ENCODE measurements around the gene KCNAB1. TPM values are rescaled to one million over a fixed set of nuclear protein-coding genes. Genes with fewer than 3 reads are reported as not detected.
"Not testable (repeated sequence)": the region's sequence is repeated elsewhere in the genome, so short reads cannot be mapped to it uniquely, and the experiment has no call there.

The KCNAB1 gene
- total RNA-seq, 1 donor from 2014 or later: under 0.01 TPM

DNA sequence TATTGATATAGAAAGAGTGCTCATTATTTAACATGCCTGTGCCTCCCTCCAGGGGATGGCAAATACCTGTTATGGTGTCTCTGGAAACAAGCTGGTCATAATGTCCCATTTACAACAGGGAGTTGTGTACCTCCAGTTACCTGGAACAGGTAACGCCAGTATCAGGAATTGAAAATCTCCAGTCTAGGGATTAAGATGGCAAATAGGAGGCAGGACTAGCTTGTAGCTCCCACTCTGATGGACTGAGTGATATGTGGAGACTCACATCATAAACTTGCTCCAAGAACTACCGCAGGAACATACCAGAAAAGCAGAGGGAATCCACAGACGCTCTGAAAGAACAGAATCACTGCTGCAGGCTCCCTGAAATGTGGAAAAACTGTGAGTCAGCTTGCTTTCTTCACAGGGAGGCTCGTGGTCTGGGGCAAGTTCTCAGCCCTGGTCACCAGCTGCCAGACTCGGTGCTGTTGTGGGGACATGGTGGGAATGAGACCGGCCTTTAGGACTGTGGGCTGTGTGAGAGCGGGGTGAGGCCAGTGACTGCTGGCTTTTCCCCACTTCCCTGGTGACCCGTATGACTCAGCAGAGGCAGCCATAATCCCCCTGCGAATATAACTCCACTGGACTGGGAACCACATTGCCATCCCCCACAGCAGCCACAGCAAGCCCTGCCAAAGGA, 97.4 kb downstream of the KCNAB1 start:
- DNase-seq (ENCODE audit: low read depth in 2 of 2): no peak

DNA sequence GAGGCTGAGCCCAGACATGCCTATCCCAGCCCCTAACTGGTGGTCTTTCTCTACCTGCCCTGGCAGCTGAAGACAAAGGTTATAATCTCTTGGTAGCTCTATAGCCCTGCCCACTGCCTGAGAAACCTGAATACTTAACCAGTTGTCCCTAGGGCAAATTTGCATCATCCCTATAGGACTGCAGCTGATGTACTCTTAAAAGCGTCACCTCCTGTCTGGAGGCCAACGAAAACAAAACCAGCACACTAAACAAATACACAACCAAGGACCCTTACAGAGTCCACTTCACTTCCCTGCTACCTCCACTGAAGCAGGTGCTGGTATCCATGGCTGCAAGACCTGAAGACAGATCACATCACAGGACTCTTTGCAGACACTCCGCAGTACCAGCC, 98.0 kb downstream of the KCNAB1 start:
- DNase-seq (ENCODE audit: low read depth in 2 of 2): peak in 1 of 2 donors; percentile 48

DNA sequence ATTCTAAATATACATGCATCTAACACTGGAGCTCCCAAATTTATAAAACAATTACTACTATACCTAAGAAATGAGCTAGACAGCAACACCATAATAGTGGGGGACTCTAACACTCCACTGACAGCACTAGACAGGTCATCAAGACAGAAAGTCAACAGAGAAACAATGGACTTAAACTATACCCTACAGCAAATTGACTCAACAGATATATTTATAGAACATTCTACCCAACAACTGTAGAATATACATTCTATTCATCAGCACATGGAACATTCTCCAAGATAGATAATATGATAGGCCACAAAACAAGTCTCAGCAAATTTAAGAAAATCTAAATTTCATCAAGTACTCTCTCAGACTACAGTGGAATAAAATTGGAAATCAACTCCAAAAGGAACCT, 102.0 kb downstream of the KCNAB1 start:
- not testable (repeated sequence) for DNase-seq (ENCODE audit: low read depth in 2 of 2)

DNA sequence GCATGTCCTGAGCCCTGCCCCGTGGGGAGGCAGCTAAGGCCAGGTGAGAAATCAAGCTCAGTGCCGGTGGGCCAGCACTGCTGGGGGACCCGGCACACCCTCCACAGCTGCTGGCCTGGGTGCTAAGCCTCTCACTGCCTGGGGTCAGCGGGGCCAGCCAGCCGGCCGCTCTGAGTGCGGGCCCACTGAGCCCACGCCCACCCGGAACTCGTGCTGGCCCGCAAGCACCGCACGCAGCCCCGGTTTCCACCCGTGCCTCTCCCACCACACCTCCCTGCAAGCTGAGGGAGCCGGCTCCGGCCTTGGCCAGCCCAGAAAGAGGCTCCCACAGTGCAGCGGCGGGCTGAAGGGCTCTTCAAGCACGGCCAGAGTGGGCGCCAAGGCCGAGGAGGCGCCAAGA, 103.7 kb downstream of the KCNAB1 start:
- DNase-seq (ENCODE audit: low read depth in 2 of 2): not testable (repeated sequence)

DNA sequence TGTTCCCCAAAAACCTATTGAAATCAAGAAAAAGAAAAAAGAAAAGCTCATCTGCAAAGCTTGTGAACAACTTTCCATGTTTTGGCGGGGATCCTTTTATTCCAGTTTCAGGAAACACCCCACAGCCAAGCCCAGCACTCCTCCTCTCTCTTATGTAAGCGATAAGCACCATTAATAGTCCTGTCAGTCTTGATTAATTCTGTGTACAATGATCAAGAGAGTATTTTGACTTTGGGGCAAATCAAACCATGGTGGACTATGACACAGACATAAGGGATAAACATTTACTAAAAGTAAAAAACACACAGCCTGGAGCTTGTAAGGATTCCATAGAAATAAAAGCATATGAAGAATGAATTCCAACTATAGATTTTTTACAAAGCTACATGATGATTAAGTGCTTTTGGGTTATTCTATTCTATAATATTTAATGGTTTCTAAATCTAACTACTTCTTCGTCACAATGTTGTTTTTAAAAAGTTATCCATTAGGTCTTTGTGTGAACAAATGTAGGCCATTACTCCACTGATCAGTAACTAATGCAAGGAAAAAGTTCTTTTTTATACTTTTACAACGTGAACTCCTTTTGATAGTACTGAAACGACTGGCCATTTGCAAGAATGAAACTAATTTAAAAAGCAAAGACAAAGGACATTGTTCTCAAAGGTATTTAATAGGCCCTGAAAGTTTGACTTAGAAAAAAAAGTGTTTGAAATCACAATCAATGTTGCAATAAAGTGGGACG, 106.5 kb downstream of the KCNAB1 start:
- DNase-seq (ENCODE audit: low read depth in 2 of 2): no peak

DNA sequence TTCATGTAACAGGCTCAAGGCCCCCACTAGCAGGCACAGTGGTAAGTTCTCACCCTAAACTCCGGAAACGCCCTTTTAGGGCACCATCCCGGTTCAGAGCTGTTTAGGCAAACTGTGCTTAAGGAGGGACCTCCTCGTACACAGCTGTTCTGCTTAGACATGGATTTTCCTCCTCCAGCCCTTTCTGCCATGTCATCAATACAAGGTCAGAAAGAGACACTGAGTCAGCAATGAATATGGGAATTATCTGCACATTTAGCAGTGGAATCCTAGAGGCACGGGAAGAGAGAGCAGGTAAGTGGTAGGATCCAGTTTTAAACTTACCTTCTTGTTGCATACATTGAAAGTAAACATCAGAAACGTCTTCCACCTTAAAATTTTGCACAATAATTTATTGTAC, 107.3 kb downstream of the KCNAB1 start:
- no peak for DNase-seq (ENCODE audit: low read depth in 2 of 2)

DNA sequence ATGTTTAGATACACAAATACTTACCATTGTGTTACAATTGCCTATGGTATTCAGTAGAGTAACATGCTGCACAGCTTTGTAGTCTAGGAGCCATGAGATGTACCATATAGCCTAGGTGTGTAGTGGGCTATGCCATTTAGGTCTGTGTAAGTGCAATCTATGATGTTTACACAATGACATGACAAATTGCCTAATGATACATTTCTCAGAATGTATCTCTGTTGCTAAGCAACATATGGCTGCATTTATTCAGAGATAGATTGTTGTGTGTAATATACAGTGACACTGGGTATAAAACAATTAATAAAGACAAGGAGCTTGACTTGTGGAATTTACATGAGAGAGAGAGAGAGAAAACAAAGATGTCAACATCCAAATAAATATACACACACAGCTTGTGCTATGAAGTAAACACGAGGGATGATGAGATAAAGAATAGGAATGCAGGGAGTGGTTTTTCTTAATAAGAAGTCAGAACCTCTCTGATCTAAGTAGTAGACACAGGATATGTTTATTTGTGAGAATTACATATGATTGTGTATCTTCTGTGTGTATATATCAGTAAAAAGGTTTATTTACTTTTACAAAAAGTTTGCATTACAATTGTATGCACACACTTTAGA, 110.0 kb downstream of the KCNAB1 start:
- DNase-seq (ENCODE audit: low read depth in 2 of 2): no peak

DNA sequence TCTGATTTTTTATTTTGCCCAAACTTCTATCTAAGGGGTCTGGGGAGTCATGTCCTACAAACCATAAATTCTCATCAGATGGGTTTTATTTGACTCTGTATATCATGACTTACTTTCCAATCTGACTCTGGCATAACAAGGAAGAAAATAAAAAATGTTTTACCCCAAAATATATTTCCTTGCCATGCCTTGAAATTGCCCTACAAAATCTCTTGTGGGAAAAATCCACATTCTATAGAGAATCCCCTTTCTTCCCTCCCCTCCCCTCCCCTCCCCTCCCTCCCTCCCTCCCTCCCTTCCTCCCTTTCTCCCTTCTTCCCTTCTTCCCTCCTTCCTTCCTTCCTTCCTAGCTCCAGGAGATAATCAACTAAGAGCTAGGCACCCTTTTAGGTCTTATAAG, 110.8 kb downstream of the KCNAB1 start:
- not testable (repeated sequence) for DNase-seq (ENCODE audit: low read depth in 2 of 2)

DNA sequence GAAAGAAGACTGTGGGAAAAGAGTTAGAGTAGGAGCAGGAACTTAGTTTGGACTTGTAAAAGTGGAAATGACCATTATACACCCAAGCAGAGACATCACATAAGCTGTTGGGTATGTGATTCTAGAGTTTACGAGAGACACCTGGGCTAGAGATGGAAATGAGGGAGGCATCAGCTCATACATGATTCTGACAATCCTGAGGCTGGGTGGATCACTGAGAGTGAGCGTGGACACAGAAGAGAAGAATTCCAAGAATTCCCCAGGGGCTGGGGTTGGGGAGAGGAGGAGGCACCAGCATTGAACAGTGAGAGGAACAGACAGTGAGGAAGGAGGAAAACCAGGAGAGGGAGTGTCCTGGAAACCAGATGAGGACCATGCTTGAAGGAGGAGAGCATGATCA, 113.5 kb downstream of the KCNAB1 start:
- DNase-seq (ENCODE audit: low read depth in 2 of 2): no peak

DNA sequence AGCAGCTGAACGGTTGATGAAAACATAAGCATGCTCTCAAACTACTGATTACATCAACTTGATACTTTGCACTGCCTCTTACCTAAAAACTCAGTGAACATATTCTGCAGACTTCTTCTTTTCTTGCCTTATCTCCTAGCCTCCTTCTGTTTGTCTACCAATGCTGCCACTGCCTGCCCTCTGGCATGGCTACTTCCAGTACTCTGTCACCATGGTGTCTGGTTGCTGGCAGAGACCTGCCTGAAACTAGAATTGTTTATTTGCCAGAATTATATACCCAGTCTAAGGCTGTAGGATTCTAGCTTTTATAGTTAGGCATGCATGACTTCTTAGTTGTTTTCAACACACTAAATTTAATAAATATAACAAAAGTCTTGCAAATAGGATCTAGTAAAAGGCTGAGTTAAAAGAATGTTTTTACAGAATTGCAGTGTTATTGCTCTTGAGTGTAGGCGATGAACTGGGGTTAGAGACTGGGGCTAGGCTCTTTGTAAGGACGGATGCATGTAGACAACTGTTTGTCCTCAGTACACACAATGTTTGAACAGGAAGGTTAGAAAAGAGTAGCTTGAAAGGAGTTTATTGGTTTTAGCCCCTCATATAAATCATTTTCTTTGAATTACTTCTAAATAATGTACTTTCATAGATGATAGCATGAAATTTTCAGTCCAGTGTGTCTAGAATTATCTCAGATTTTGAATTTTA, 116.3 kb downstream of the KCNAB1 start:
- no peak for DNase-seq (ENCODE audit: low read depth in 2 of 2)

DNA sequence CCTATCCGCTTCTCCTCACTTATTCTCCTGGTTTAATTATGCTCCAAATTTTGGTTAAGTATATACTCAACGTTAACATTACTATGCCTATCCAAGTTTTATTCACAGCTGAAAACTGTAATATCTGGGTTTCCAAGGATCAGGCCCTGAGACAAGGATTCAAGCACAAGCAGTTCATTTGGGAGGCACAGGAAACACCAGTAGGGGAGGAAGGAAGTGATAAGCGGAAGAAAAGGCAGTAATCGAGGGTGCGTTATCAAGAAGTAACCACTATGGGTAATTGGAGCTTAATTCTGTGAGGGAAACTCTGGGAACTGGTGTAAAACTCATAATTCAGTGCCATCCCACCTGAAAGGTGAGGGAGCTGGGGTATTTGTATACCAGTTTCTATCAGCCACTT, 120.3 kb downstream of the KCNAB1 start:
- no peak for DNase-seq (ENCODE audit: low read depth in 2 of 2)

DNA sequence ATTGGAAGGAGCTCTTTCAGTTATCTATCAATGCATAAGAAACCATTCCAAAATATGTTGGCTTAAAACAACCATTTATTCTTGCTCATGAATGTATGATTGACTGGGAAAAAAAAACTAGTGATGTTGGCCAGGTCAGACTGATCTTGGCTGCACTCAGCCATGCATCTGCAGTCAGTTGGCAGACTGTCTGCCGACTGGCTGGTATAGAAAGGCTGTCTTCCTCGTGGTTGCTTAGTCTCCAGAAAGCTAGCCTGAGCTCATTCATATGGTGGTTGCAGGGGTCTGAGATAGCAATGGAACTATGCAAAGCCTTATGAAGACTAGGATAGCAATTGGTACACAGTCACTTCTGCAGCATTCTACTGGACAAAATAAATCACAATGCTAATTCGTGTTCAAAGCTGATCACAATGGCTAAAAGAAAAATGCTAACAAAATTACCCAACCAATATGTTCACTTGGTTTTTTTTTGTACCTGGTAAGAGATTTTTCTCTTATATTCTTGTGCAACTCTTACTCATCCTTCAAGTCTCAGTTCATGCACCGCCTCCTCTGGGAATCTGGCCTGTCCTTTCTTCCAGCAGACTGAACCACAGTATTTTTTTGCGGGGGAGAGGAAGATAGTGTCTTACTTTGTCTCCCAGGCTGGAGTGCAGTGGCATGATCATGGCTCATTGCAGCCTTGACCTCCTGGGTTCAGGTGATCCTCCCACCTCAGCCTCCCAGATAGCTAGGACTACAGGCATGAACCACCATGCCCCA, 126.8 kb downstream of the KCNAB1 start:
- DNase-seq (ENCODE audit: low read depth in 2 of 2): no peak

DNA sequence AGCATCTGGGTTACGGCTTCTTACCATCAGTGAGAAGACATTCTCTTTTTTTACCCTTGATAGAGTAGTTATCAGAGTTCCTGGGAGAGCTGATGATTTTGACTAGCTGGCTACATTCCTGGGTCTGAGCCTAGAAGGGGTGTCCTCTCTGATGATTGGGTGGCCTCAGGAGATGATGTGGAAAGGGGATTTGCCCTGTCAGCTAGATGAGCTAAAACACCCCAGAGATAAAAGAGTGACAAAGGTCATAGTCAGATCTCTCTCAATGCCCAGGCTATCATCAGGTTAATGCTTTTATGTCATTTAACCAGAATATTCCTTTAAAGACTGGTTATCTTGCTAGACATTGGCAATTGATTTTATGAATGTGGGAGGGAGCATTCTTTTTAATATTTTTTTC, 130.2 kb downstream of the KCNAB1 start:
- DNase-seq (ENCODE audit: low read depth in 2 of 2): no peak

DNA sequence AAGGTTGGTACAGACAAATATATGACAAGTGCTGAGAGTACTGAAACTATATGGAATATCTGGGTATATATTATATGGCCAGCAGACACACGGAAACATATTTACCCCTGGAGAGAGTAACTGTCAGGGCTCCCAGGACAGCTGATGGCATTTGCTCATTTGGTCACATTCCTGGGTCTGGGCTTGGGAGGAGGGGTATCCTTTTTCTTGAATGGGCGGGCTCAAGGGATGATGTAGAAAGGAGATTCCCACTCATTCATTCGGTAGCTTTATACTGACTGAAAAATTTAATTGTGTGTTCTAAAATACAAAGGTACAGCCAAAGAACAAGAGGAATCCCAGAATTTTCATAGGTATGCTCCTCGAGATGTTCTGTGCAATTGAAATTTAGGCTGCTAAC, 131.0 kb downstream of the KCNAB1 start:
- no peak for DNase-seq (ENCODE audit: low read depth in 2 of 2)

DNA sequence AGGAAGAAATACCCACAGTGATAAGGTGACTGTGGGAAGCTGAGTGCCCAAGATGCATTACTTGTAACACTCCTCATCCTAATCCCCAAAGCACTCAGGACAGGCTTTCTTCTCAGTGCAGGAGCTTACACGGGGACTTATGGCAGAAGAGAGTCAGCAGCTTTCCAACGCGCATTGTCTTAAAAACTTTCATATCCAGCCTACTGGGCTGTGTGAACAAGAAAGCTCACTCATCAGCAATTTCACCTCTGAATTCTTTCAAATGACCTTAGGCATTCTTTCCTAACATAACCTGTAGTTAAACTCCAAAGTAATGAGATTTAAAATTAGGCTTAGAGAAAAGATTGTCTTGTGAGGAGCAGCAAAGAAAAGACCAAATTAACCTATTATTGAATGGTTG, 132.3 kb downstream of the KCNAB1 start:
- peak in 1 of 2 donors; percentile 18 for DNase-seq (ENCODE audit: low read depth in 2 of 2)

DNA sequence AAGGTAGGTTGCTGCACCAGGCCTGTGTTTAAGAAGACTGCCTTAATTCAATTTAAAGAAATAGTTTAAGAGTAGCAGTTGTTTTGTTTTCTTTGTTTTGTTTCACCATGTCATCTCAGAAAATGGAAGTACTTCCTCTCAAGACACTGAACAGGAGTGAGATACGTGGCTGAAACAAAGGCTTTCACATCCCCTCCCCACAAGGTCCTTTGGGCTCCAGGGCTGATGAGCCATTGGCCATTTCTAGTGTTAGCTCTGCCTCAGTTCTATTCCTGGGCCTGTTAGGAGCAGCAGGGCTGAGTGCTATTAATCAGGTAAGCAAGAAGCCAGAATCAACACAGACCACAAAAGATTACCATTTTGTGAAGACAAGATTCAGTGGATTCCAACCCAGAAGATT, 132.8 kb downstream of the KCNAB1 start:
- no peak for DNase-seq (ENCODE audit: low read depth in 2 of 2)

DNA sequence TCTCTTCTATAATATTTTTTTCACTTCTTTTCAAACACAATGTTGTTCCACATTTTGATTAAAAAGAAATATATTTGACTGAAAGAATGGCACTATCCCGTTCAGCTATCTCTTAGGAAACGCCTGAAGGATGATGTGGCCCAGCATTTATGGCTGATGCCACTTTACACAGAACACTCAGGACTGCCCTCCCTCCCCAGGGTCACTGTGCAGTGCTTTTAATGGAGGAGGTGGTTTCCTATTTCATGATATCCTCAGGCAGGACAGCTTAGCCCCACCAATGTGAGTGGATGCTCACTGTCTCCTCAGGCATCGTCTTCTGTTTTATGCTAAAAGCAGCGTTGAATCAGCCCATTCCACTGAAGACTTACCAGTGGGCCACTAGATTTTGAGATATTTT, 135.9 kb downstream of the KCNAB1 start:
- peak in 1 of 2 donors; percentile 26 for DNase-seq (ENCODE audit: low read depth in 2 of 2)

DNA sequence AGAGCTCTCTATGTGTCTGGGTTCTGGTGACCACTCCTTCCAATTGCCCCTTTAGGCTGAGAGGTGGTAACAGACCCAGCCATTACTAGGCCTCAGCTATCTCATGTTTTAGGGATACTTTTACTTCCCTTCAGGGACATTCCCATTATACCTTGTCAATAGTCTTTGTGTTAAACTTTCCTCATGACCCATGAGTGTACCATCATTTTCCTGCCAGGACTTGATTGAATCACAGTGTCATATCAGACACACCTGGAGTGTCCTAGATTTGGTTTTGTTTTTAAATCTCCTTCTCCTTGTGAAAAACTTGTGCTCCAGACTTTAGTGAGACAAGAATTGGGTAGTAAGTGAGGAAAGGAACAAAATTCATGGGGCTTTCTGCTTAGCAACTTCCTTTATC, 136.6 kb downstream of the KCNAB1 start:
- DNase-seq (ENCODE audit: low read depth in 2 of 2): no peak

DNA sequence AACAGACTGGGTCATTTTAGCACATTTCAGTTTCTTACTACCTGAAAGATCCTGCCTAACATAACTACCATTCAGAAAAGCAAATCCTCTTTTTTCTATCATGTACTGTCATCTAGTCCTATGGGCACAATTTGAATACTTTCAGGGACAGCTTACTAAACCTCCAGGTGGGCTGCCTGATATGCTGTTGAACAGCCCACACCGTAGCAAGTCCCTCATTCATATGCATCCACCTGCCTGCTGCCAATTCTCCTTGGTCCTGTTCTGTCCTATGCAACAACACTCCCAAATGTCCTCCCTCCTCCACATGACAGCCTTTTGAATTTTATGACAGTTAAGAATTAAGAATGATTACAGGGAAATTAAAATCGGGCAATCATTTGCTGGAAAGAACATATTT, 137.9 kb downstream of the KCNAB1 start:
- no peak for DNase-seq (ENCODE audit: low read depth in 2 of 2)

DNA sequence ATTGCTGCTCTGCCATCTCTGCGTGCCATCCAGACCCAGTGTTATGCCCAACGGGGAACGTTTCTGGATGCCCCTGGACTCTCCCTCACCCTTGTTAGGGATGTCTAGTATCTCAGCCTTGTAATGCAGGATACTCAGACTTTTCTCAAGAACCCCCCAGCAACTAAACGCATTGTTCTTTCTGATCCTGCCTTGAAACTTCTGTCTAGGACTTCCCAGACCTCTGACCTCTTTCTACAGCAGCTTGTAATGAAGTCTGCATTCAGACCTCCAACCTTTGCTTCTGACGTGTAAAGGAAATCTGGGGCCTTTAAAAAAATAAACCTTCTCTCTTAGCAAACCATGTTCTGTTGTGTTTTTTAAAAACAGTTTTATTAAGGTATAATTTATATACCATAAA, 139.5 kb downstream of the KCNAB1 start:
- peak in 1 of 2 donors; percentile 87 for DNase-seq (ENCODE audit: low read depth in 2 of 2)

DNA sequence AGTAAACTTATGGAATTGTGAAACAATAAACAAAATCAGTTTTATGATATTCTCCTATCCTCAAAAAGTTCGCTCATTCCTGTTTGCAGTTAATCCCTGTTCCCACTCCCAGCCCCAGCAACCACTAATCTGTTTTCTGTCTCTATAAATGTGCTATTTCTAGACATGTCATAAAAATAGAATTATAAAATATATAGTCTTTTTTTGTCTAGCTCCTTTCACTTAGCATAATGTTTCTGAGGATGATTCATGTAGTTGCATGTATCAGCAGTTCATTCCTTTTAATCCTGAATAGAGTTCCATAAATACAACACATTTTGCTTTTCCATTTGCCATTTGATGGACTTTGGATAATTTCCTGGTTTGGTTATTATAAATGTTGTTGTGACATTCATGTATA, 140.0 kb downstream of the KCNAB1 start:
- peak in 1 of 2 donors; percentile 33 for DNase-seq (ENCODE audit: low read depth in 2 of 2)

Data from dermis microvascular lymphatic vessel endothelial cell (primary cell).